ENCODE measurements around the gene FAM78A. TPM values are rescaled to one million over a fixed set of nuclear protein-coding genes. Genes with fewer than 3 reads are reported as not detected.

FAM78A gene
- total RNA-seq, 1 experiment from 2014 or later, result 3.4 TPM

- Histone ChIP-seq H3K36me3 (ENCODE audit: control insufficient read depth in 1 of 2, insufficient read depth in 2 of 2, low read length in 2 of 2) (peaks cover 4 to 13% of the 10 kb centered on the region in 2 experiments; a peak in 3 of 4 replicates), H3K4me3 (replicated peaks in 1 of 2; ENCODE audit: low read depth in 1 of 2, low read length in 2 of 2) (no peak overlapping the region), H3K9me2 (ENCODE audit: insufficient read depth) (no peaks in the 10 kb centered on the region), H3K79me2 (ENCODE audit: insufficient read depth, low read length) (no peaks in the 10 kb centered on the region), H3K27me3 (ENCODE audit: insufficient read depth, low read length) (no peaks in the 10 kb centered on the region), H2AFZ (ENCODE audit: low read depth, low read length, poor library complexity, severe bottlenecking) (no peak overlapping the region), H3K4me2 (ENCODE audit: low read length) (no peak overlapping the region), H3K4me1 (ENCODE audit: control insufficient read depth in 1 of 2, insufficient read depth in 2 of 2, low read length in 2 of 2) (no peaks in the 10 kb centered on the region), H3K27ac (ENCODE audit: low read depth, low read length) (no peak overlapping the region), H3K9me3 (ENCODE audit: control insufficient read depth in 1 of 2, insufficient read depth in 1 of 2, low read depth in 1 of 2, low read length in 2 of 2) (no peaks in the 10 kb centered on the region), H4K20me1 (ENCODE audit: insufficient read depth) (no peaks in the 10 kb centered on the region), H3K9ac (ENCODE audit: low read length) (no peak overlapping the region)
- intact Hi-C loops (cut with micrococcal nuclease), result no loop called here
- ATAC-seq, result no peak
- DNase-seq (ENCODE audit: low read depth, low spot score), result no peak
- no TSS peak for BruUV-seq (replicated peaks)
- ChIA-PET POLR2A (no interaction called here), RAD21 (ENCODE audit: low non-redundant PET in 1 of 2, low total read pairs in 2 of 2, uncharacterized antibody in 2 of 2, unreplicated experiment in 2 of 2) (no interaction called here), CTCF (no interaction called here)
- no peak for TF ChIP-seq ZBTB33 (IDR thresholded peaks at IDR 0.05; ENCODE audit: extremely low read depth, insufficient replicate concordance, low read length)
These were observed 61.4 kb downstream of the FAM78A start for GRCh38 chr9:131214876-131215275.

GRCh38 chr9:131214286-131214856 lies 61.9 kb downstream of the FAM78A start:
- no peak for ATAC-seq
- peaks cover 4 to 10% of the 10 kb centered on the region in 2 experiments; a peak in 3 of 4 replicates for H3K36me3 ChIP-seq (ENCODE audit: control insufficient read depth in 1 of 2, insufficient read depth in 2 of 2, low read length in 2 of 2)
- H4K20me1 ChIP-seq (ENCODE audit: insufficient read depth), result no peaks in the 10 kb centered on the region
- DNase-seq (ENCODE audit: low read depth, low spot score), result no peak
- no TSS peak for BruUV-seq (replicated peaks)
- no peaks in the 10 kb centered on the region for H3K27me3 ChIP-seq (ENCODE audit: insufficient read depth, low read length)
- TF ChIP-seq FOSL1 (IDR thresholded peaks at IDR 0.05; ENCODE audit: low read depth) (no peak), EZH2phosphoT487 (IDR thresholded peaks at IDR 0.05; ENCODE audit: borderline replicate concordance) (no peak), ATF3 (IDR thresholded peaks at IDR 0.05) (no peak), SRF (IDR thresholded peaks at IDR 0.05; ENCODE audit: low read depth) (no peak), REST (IDR thresholded peaks at IDR 0.05; ENCODE audit: low read depth) (no peak), YY1 (IDR thresholded peaks at IDR 0.05; ENCODE audit: extremely low read depth, insufficient replicate concordance, low read depth, low read length) (no peak), ELF1 (IDR thresholded peaks at IDR 0.05; ENCODE audit: borderline replicate concordance, low read depth) (no peak), EGR1 (IDR thresholded peaks at IDR 0.05; ENCODE audit: low read depth) (no peak), TCF7L2 (IDR thresholded peaks at IDR 0.05; ENCODE audit: borderline replicate concordance, extremely low read depth, insufficient read depth, insufficient read length) (no peak)
- TF ChIP-seq, protein P1, sequence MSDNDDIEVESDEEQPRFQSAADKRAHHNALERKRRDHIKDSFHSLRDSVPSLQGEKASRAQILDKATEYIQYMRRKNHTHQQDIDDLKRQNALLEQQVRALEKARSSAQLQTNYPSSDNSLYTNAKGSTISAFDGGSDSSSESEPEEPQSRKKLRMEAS (IDR thresholded peaks at IDR 0.05), result no peak
- no peaks in the 10 kb centered on the region for H3K4me1 ChIP-seq (ENCODE audit: control insufficient read depth in 1 of 2, insufficient read depth in 2 of 2, low read length in 2 of 2)
- RAD21 ChIA-PET (ENCODE audit: low non-redundant PET in 1 of 2, low total read pairs in 2 of 2, uncharacterized antibody in 2 of 2, unreplicated experiment in 2 of 2), result no interaction called here
- POLR2A ChIA-PET, result no interaction called here
- intact Hi-C loops (cut with micrococcal nuclease), result no loop called here
- no peak overlapping the region for H3K4me3 ChIP-seq (replicated peaks in 1 of 2; ENCODE audit: low read depth in 1 of 2, low read length in 2 of 2)
- H3K4me2 ChIP-seq (ENCODE audit: low read length), result no peak overlapping the region
- H3K9me2 ChIP-seq (ENCODE audit: insufficient read depth), result no peaks in the 10 kb centered on the region
- H3K9ac ChIP-seq (ENCODE audit: low read length), result no peak overlapping the region
- CTCF ChIA-PET, result no interaction called here
- H3K9me3 ChIP-seq (ENCODE audit: control insufficient read depth in 1 of 2, insufficient read depth in 1 of 2, low read depth in 1 of 2, low read length in 2 of 2), result no peaks in the 10 kb centered on the region
- H2AFZ ChIP-seq (ENCODE audit: low read depth, low read length, poor library complexity, severe bottlenecking), result no peak overlapping the region
- H3K27ac ChIP-seq (ENCODE audit: low read depth, low read length), result no peak overlapping the region
- no peaks in the 10 kb centered on the region for H3K79me2 ChIP-seq (ENCODE audit: insufficient read depth, low read length)

Measured in HCT116 (cell line).